ENCODE data around the gene DHRS11. TPM values are rescaled to one million over a fixed set of nuclear protein-coding genes. Genes with fewer than 3 reads are reported as not detected.

Gene DHRS11
- total RNA-seq, 1 experiment from 2014 or later = 11.8 TPM

GRCh38 chr17:36598951-36599401 is 7.3 kb downstream of the DHRS11 start:
- intact Hi-C loops (cut with micrococcal nuclease; ENCODE audit: unreplicated experiment) = no loop called here
- CTCF ChIA-PET = no interaction called here

GRCh38 chr17:36599546-36600250 is 8.0 kb downstream of the DHRS11 start:
- in situ Hi-C loops (cut with HindIII; ENCODE audit: low pct_unique_long_range_greater_than_20kb, low sequenced_read_pairs) (no loop called here), intact Hi-C loops (cut with micrococcal nuclease; ENCODE audit: unreplicated experiment) (no loop called here)
- Histone ChIP-seq H3K4me1 (ENCODE audit: control insufficient read depth, insufficient read depth, low read length) (peaks cover 7% of the 10 kb centered on the region; the same call in 1 of the 2 replicates), H3K27me3 (ENCODE audit: control insufficient read depth, insufficient read depth, low read length) (no peaks in the 10 kb centered on the region), H3K36me3 (ENCODE audit: control insufficient read depth, insufficient read depth, low read length) (peaks cover 4% of the 10 kb centered on the region; the same call in 1 of the 2 replicates), H3K4me3 (ENCODE audit: low read depth in 2 of 2, low read length in 2 of 2) (no peak overlapping the region), H3K9me3 (ENCODE audit: control insufficient read depth, insufficient read depth, low read depth, low read length) (no peaks in the 10 kb centered on the region), H3K27ac (ENCODE audit: low read length) (no peak overlapping the region)
- TF ChIP-seq POLR2AphosphoS5 (IDR thresholded peaks at IDR 0.05; ENCODE audit: low read depth, low read length) = no peak
- no peak for TF ChIP-seq TCF7L2 (IDR thresholded peaks at IDR 0.05; ENCODE audit: low read depth, low read length)
- no peak for TF ChIP-seq SIN3A (IDR thresholded peaks at IDR 0.05; ENCODE audit: borderline replicate concordance, insufficient read depth, low read depth, low read length)
- TF ChIP-seq CTCF (IDR thresholded peaks at IDR 0.05) = no peak
- no peak for TF ChIP-seq REST (IDR thresholded peaks at IDR 0.05; ENCODE audit: insufficient read depth in 1 of 2, low read depth in 2 of 2, low read length in 1 of 2)
- DNase-seq (ENCODE audit: low read depth, low spot score) (no peak), ATAC-seq (no peak)
- CTCF ChIA-PET = no interaction called here
- BruUV-seq (replicated peaks) = no TSS peak
- POLR2A ChIA-PET = no interaction called here

More at GRCh38 chr17:36598951-36599401, 7.3 kb downstream of the DHRS11 start:
- peaks cover 4% of the 10 kb centered on the region; the same call in 1 of the 2 replicates for H3K36me3 ChIP-seq (ENCODE audit: control insufficient read depth, insufficient read depth, low read length)
- H3K9me3 ChIP-seq (ENCODE audit: control insufficient read depth, insufficient read depth, low read depth, low read length) = no peaks in the 10 kb centered on the region
- DNase-seq (ENCODE audit: low read depth, low spot score) (no peak), ATAC-seq (no peak)
- in situ Hi-C loops (cut with HindIII; ENCODE audit: low pct_unique_long_range_greater_than_20kb, low sequenced_read_pairs) = no loop called here
- BruUV-seq (replicated peaks) = no TSS peak
- TF ChIP-seq SIN3A (IDR thresholded peaks at IDR 0.05; ENCODE audit: borderline replicate concordance, insufficient read depth, low read depth, low read length) (no peak), TCF7L2 (IDR thresholded peaks at IDR 0.05; ENCODE audit: low read depth, low read length) (no peak), CTCF (IDR thresholded peaks at IDR 0.05) (no peak), REST (IDR thresholded peaks at IDR 0.05; ENCODE audit: insufficient read depth in 1 of 2, low read depth in 2 of 2, low read length in 1 of 2) (no peak), POLR2AphosphoS5 (IDR thresholded peaks at IDR 0.05; ENCODE audit: low read depth, low read length) (no peak)
- H3K27me3 ChIP-seq (ENCODE audit: control insufficient read depth, insufficient read depth, low read length) = no peaks in the 10 kb centered on the region
- no peak overlapping the region for H3K4me3 ChIP-seq (ENCODE audit: low read depth in 2 of 2, low read length in 2 of 2)
- peaks cover 7% of the 10 kb centered on the region; the same call in 1 of the 2 replicates for H3K4me1 ChIP-seq (ENCODE audit: control insufficient read depth, insufficient read depth, low read length)
- no peak overlapping the region for H3K27ac ChIP-seq (ENCODE audit: low read length)
- POLR2A ChIA-PET = no interaction called here

Data from Panc1 (cell line).